Suprapubic skin (tissue), 4 donors: ENCODE measurements around the gene GCLC. TPM values are rescaled to one million over a fixed set of nuclear protein-coding genes. Genes with fewer than 3 reads are reported as not detected.

Experiments used
- DNase-seq, 2 donors: peaks; one replicate each; pipeline ENCODE4 v3.0.0-alpha.2; 2019; ENCODE audit warnings: low spot score in 2 of 2
- H3K27ac ChIP-seq: fragments of 200-600 bp; sonication (generic); one replicate; pipeline ENCODE4 v1.5.1; 2019
- H3K27me3 ChIP-seq: fragments of 200-600 bp; sonication (generic); one replicate; pipeline ENCODE4 v1.5.1; 2019
- H3K36me3 ChIP-seq: fragments of 200-600 bp; sonication (generic); one replicate; pipeline ENCODE4 v1.5.1; 2019
- H3K4me1 ChIP-seq: fragments of 200-600 bp; sonication (generic); one replicate; pipeline ENCODE4 v1.5.1; 2019
- H3K4me3 ChIP-seq: fragments of 200-600 bp; sonication (generic); one replicate; pipeline ENCODE4 v1.5.1; 2019; ENCODE audit warnings: mild to moderate bottlenecking
- H3K9me3 ChIP-seq: fragments of 200-600 bp; sonication (generic); one replicate; pipeline ENCODE4 v1.5.1; 2019
- CTCF ChIP-seq, 2 donors: fragments of 200-600 bp in 1 of 2; fragments of 450-650 bp in 1 of 2; sonication (generic) in 1 of 2; IDR thresholded peaks; one replicate each; pipeline ENCODE4 v1.5.1; 2016 to 2019; ENCODE audit warnings: antibody characterized with exemption in 2 of 2, mild to moderate bottlenecking in 1 of 2, moderate library complexity in 1 of 2
- EP300 ChIP-seq: sonication (generic); formaldehyde crosslinking; IDR thresholded peaks from one replicate; pipeline ENCODE4 v1.6.1; 2017; ENCODE audit warnings: antibody characterized with exemption
- POLR2A ChIP-seq, 2 donors: fragments of 450-650 bp; IDR thresholded peaks; one replicate each; pipeline ENCODE4 v1.6.1; 2017; ENCODE audit warnings: antibody characterized with exemption in 2 of 2, mild to moderate bottlenecking in 2 of 2, moderate library complexity in 2 of 2
- POLR2AphosphoS5 ChIP-seq, 3 donors: sonication (generic); formaldehyde crosslinking; IDR thresholded peaks; one replicate each; pipeline ENCODE4 v1.6.1; 2017; ENCODE audit warnings: antibody characterized with exemption in 3 of 3
- WGBS: methylation state at CpG from one replicate; pipeline ENCODE4 v1.1.5; 2018; 5-methylcytosine and 5-hydroxymethylcytosine counted together
- total RNA-seq, 4 donors: library from RNA; depleted of rRNA; stranded (reverse); fragments of >200 nt; gene quantifications; one replicate each; pipeline ENCODE4 v1.1.0, GENCODE V29; 2016

Gene GCLC
- total RNA-seq: 10 to 100 TPM; 47.3 to 65.0 (median 51.1) TPM

- DNase-seq: peak; percentile 95 to 97
- H3K9me3 ChIP-seq: no peaks in the 10 kb centered on the region
- H3K4me1 ChIP-seq: peaks cover 38% of the 10 kb centered on the region
- H3K27ac ChIP-seq: peak within 1 kb of the TSS; percentile 97
- no peaks in the 10 kb centered on the region for H3K27me3 ChIP-seq
- no peaks in the 10 kb centered on the region for H3K36me3 ChIP-seq
- TF ChIP-seq EP300 (no peak), CTCF (IDR thresholded peaks at IDR 0.05) (peak in 1 of 2 donors; percentile 74), POLR2A (IDR thresholded peaks at IDR 0.05) (peak; percentile 32 to 64), POLR2AphosphoS5 (IDR thresholded peaks at IDR 0.05) (peak in 1 of 3 donors; percentile 81)
- 4% methylated on average over 32 of the region's 105 CpGs for WGBS
- peak within 1 kb of the TSS; percentile 91 for H3K4me3 ChIP-seq
These were observed at the start of gene GCLC for GRCh38 chr6:53544470-53545308. Gene GCLC, minus strand, starts transcription at chr6:53545101. Its CDS starts 456 bp downstream, at chr6:53544645.

- H3K27me3 ChIP-seq: no peaks in the 10 kb centered on the region
- H3K9me3 ChIP-seq: no peaks in the 10 kb centered on the region
- DNase-seq: no peak
- WGBS: 81% methylated on average over 2 of the region's 2 CpGs
- no peaks in the 10 kb centered on the region for H3K36me3 ChIP-seq
- H3K4me1 ChIP-seq: peaks cover 13% of the 10 kb centered on the region
- no peak overlapping the region for H3K4me3 ChIP-seq
- no peak overlapping the region for H3K27ac ChIP-seq
- no peak for TF ChIP-seq CTCF (IDR thresholded peaks at IDR 0.05)
- TF ChIP-seq POLR2A (IDR thresholded peaks at IDR 0.05): no peak
- no peak for TF ChIP-seq EP300
- TF ChIP-seq POLR2AphosphoS5 (IDR thresholded peaks at IDR 0.05): no peak
These were observed 49.7 kb upstream of the GCLC start for GRCh38 chr6:53594596-53594995.

- TF ChIP-seq POLR2A (IDR thresholded peaks at IDR 0.05) (no peak), EP300 (no peak), CTCF (IDR thresholded peaks at IDR 0.05) (no peak), POLR2AphosphoS5 (IDR thresholded peaks at IDR 0.05) (no peak)
- 44% methylated on average over 2 of the region's 2 CpGs for WGBS
These were observed 48.1 kb upstream of the GCLC start for GRCh38 chr6:53593001-53593488.

GRCh38 chr6:53591873-53592272 is 47.0 kb upstream of the GCLC start:
- DNase-seq: no peak
- Histone ChIP-seq H3K4me1 (peaks cover 3% of the 10 kb centered on the region), H3K4me3 (no peak overlapping the region), H3K27me3 (no peaks in the 10 kb centered on the region), H3K27ac (no peak overlapping the region), H3K9me3 (no peaks in the 10 kb centered on the region), H3K36me3 (no peaks in the 10 kb centered on the region)
- TF ChIP-seq POLR2AphosphoS5 (IDR thresholded peaks at IDR 0.05) (no peak), POLR2A (IDR thresholded peaks at IDR 0.05) (no peak), EP300 (no peak), CTCF (IDR thresholded peaks at IDR 0.05) (no peak)

More at GRCh38 chr6:53593001-53593488, 48.1 kb upstream of the GCLC start:
- H3K4me3 ChIP-seq: no peak overlapping the region
- peaks cover 3% of the 10 kb centered on the region for H3K4me1 ChIP-seq
- no peaks in the 10 kb centered on the region for H3K27me3 ChIP-seq
- no peaks in the 10 kb centered on the region for H3K36me3 ChIP-seq
- H3K9me3 ChIP-seq: no peaks in the 10 kb centered on the region
- no peak for DNase-seq
- no peak overlapping the region for H3K27ac ChIP-seq

GRCh38 chr6:53588816-53589509 is 44.1 kb upstream of the GCLC start:
- no peak overlapping the region for H3K4me3 ChIP-seq
- H3K27me3 ChIP-seq: no peaks in the 10 kb centered on the region
- peaks cover 6% of the 10 kb centered on the region for H3K4me1 ChIP-seq
- no peaks in the 10 kb centered on the region for H3K36me3 ChIP-seq
- 60% methylated on average over 3 of the region's 3 CpGs for WGBS
- no peak for TF ChIP-seq EP300
- no peak for TF ChIP-seq POLR2A (IDR thresholded peaks at IDR 0.05)
- TF ChIP-seq POLR2AphosphoS5 (IDR thresholded peaks at IDR 0.05): no peak
- no peak for TF ChIP-seq CTCF (IDR thresholded peaks at IDR 0.05)
- no peaks in the 10 kb centered on the region for H3K9me3 ChIP-seq
- DNase-seq: no peak
- H3K27ac ChIP-seq: no peak overlapping the region
